Aorta (tissue), 5 donors: Measurements from ENCODE around the gene TP63. TPM values are rescaled to one million over a fixed set of nuclear protein-coding genes. Genes with fewer than 3 reads are reported as not detected.
A peak's percentile ranks its signal among the peaks of the same experiment; 100 is the strongest.

Experiments
- ATAC-seq: fragments of 200-7000 bp; cut with Tn5 transposase; one replicate; pipeline ENCODE4 v1.9.1; 2022; ENCODE audit warnings: moderate library complexity; ENCODE audit not compliant: low FRiP score
- DNase-seq, 2 donors: peaks; one replicate each; pipeline ENCODE4 v3.0.0-alpha.2; 2020
- H3K27ac ChIP-seq, 2 donors: one replicate each; pipeline ENCODE4 v1.5.1; 2013; ENCODE audit warnings: low read length in 2 of 2, mild to moderate bottlenecking in 2 of 2, moderate library complexity in 2 of 2, control low read depth in 1 of 2, inconsistent platforms in 1 of 2, low read depth in 1 of 2
- H3K27me3 ChIP-seq, 2 donors: one replicate each; pipeline ENCODE4 v1.6.1; 2013; ENCODE audit warnings: control low read depth in 1 of 2, low read length in 1 of 2, mild to moderate bottlenecking in 1 of 2, moderate library complexity in 1 of 2; ENCODE audit not compliant: insufficient read depth in 2 of 2, control insufficient read depth in 1 of 2
- H3K36me3 ChIP-seq, 2 donors: one replicate each; pipeline ENCODE4 v1.6.1; 2013; ENCODE audit warnings: control low read depth in 1 of 2, low read length in 1 of 2, mild to moderate bottlenecking in 1 of 2; ENCODE audit not compliant: insufficient read depth in 2 of 2, control insufficient read depth in 1 of 2
- H3K4me1 ChIP-seq, 2 donors: one replicate each; pipeline ENCODE4 v1.6.1; 2013; ENCODE audit warnings: low read length in 2 of 2, control low read depth in 1 of 2, mild to moderate bottlenecking in 1 of 2, moderate library complexity in 1 of 2; ENCODE audit not compliant: insufficient read depth in 2 of 2, control insufficient read depth in 1 of 2
- H3K4me3 ChIP-seq, 2 donors: one replicate each; pipeline ENCODE4 v1.5.1; 2013; ENCODE audit warnings: low read length in 2 of 2, control low read depth in 1 of 2, mild to moderate bottlenecking in 1 of 2
- H3K9me3 ChIP-seq: one replicate; pipeline ENCODE4 v1.6.1; 2013; ENCODE audit warnings: mild to moderate bottlenecking, low read length; ENCODE audit not compliant: control insufficient read depth
- WGBS, 2 donors: extraction: QIAGEN DNeasy Blood & Tissue Kit; methylation state at CpG; one replicate each; pipeline ENCODE4 v1.1.7; 2013; 5-methylcytosine and 5-hydroxymethylcytosine counted together
- intact Hi-C, 2 donors: fragments of 100-400 bp; cut with DNase I; formaldehyde crosslinking; loops; one replicate each; pipeline versions ENCODE4 v1.14.2 to v1.15.0; 2022
- polyA plus RNA-seq, 2 donors: library from polyadenylated mRNA; stranded (reverse); fragments of 200-250 nt; gene quantifications; one replicate each; pipeline ENCODE4 v1.2.3, GENCODE V29; 2013
- total RNA-seq, 2 donors: library from RNA; stranded (reverse); fragmentation: NEBNext Ultra II Directional; extraction: Animal tissue kit (Norgen Biotek cat#: 25700); gene quantifications; one replicate each; pipeline ENCODE4 v1.2.1, GENCODE V29; 2021
- donor health status: healthy with polysubstance abuse.
- donor health status: Bipolar disorder and iron deficiency.
- donor health status: DM: no; HTN: no; CAD: no.
- donor health status: DM: no; HTN: no; CAD: no.
- donor health status: DM: yes; HTN: yes; CAD: no.

Gene TP63
- total and polyA plus RNA-seq, 4 donors, result 0.03 to 0.72 (median 0.34) TPM

DNA sequence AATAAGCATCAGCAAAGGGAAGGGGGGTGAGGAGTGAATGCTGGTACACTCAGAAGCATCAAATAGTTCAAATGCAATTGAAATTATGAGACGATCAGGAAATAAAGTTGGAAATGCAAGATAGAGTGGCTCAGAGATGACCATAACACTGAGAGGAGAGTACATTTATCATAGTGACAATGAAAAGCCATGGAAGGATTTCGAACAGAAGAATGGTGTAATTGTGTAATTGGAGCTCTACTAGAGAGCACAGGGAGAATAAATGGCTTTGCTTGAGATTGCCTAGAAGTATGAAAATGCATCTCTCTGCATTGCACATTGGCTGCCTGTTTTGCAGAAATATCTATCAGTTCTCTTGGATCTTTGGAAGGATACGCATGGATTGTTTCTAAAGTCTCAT lies 163.3 kb downstream of the TP63 start:
- H3K36me3 ChIP-seq, result no peaks in the 10 kb centered on the region
- DNase-seq (no peak), ATAC-seq (no peak)
- no peak overlapping the region for H3K27ac ChIP-seq
- WGBS, 2 donors, result 82 to 83% methylated on average over 3 of the region's 3 CpGs
- H3K9me3 ChIP-seq, result no peaks in the 10 kb centered on the region
- no peaks in the 10 kb centered on the region for H3K27me3 ChIP-seq
- H3K4me1 ChIP-seq, result no peaks in the 10 kb centered on the region
- intact Hi-C loops, result no loop called here
- no peak overlapping the region for H3K4me3 ChIP-seq

DNA sequence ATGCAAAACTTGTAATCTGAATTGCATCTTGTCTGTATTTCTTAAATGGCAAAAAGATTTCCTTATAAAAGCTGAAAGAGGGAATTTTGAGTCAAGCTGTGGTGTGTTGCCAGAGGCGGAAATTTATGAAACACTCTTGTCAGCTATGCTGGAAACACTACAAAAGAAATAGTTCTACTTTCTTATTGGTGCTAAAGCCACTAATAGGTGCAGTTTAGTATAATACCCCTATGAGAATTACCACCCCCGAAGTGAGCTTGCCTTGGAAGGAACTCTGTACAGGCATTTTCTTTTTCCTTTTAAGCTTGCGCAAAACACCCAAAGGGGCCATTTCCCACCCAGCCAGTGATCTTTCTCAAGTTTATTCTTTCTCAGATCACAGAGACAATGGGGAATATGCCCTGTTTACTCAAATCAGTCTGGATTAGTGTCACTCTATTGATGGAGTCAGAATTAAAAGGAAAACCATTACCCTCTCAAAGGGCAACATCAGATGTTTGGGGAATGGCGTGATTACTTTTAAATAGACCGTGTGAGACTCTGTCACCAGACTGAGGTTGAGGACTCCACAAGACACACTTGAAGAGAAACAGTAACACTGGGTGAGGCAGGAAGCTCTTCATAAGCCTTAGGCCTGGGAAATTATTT lies 166.0 kb downstream of the TP63 start:
- intact Hi-C loops, result no loop called here
- 74 to 87% methylated on average over 5 of the region's 5 CpGs for WGBS, 2 donors
- ATAC-seq, result no peak

DNA sequence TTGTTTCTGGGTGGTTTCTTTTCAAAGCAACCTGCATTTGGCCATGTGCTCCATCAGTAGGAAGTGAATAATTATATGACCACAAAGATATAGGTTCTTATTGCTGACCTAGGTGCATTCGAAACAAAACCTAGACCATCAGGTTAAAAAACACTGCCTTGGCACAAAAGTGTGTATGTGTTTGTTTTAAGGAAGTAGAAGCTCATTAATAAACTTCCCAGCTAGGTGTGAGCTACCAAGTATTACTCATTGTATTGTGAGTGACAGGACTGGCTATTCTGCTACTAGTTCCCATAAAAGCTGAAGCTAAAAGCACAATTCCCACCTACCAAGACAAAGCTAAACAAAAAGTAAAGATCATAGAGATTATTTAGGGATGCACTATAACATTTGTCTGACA lies 168.2 kb downstream of the TP63 start:
- H3K27ac ChIP-seq, result no peak overlapping the region
- no peak overlapping the region for H3K4me3 ChIP-seq
- DNase-seq, result no peak
- no peaks in the 10 kb centered on the region for H3K9me3 ChIP-seq
- no peak for ATAC-seq
- intact Hi-C loops, result no loop called here
- H3K36me3 ChIP-seq, result no peaks in the 10 kb centered on the region
- H3K4me1 ChIP-seq, result no peaks in the 10 kb centered on the region
- H3K27me3 ChIP-seq, result no peaks in the 10 kb centered on the region
- 84 to 90% methylated on average over 1 of the region's 1 CpG for WGBS, 2 donors

More for the DNA sequence above, 166.0 kb downstream of the TP63 start:
- no peaks in the 10 kb centered on the region for H3K4me1 ChIP-seq
- no peaks in the 10 kb centered on the region for H3K9me3 ChIP-seq
- no peaks in the 10 kb centered on the region for H3K27me3 ChIP-seq
- H3K27ac ChIP-seq, result no peak overlapping the region
- H3K36me3 ChIP-seq, result no peaks in the 10 kb centered on the region
- no peak for DNase-seq
- H3K4me3 ChIP-seq, result no peak overlapping the region

DNA sequence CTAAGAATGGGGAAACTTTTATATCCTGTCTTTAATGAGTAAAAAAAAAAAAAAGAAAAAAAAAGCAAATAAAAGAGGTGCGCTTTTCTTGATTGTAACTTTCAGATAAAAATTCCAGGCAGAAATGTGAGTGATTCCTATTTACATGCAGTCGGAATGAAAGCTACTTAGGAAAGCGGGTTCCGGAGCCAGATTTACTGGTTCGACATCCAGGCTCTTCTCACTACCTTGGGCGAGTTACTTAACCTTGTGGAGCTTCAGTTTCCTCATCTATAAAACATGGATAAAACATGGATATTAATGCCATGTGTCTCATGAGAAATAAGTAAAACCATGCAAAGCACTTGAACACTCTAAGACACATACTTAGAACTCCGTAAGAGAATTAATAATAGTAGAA lies 169.2 kb downstream of the TP63 start:
- no peaks in the 10 kb centered on the region for H3K9me3 ChIP-seq
- no peak for ATAC-seq

DNA sequence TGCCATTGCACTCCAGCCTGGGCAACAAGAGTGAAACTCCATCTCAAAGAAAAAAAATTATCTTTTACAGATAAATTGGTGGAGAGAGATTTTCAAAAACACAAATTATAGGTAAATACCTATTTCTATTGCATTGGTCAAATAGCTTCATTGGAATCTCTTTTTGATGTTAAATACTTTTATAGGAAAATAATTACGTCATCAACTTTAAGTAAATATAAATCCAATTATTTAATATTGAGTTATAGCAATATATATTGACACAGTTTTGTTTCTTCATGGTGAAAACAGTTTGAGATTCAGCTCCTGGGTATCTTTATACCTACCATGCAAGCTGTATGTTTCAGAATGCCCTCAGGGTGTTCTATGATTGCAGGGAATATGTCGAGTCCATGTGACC lies 172.1 kb downstream of the TP63 start:
- 94% methylated on average over 2 of the region's 2 CpGs for WGBS, 2 donors
- no peaks in the 10 kb centered on the region for H3K9me3 ChIP-seq
- H3K36me3 ChIP-seq, result no peaks in the 10 kb centered on the region
- no peaks in the 10 kb centered on the region for H3K27me3 ChIP-seq
- H3K27ac ChIP-seq, result no peak overlapping the region
- intact Hi-C loops, result no loop called here
- ATAC-seq (no peak), DNase-seq (no peak)
- no peak overlapping the region for H3K4me3 ChIP-seq
- H3K4me1 ChIP-seq, result no peaks in the 10 kb centered on the region

More for the DNA sequence above, 169.2 kb downstream of the TP63 start:
- H3K4me3 ChIP-seq, result no peak overlapping the region
- no peaks in the 10 kb centered on the region for H3K4me1 ChIP-seq
- H3K36me3 ChIP-seq, result no peaks in the 10 kb centered on the region
- no peaks in the 10 kb centered on the region for H3K27me3 ChIP-seq
- 94 to 96% methylated on average over 7 of the region's 7 CpGs for WGBS, 2 donors
- intact Hi-C loops, result no loop called here
- DNase-seq, result no peak
- H3K27ac ChIP-seq, result no peak overlapping the region

DNA sequence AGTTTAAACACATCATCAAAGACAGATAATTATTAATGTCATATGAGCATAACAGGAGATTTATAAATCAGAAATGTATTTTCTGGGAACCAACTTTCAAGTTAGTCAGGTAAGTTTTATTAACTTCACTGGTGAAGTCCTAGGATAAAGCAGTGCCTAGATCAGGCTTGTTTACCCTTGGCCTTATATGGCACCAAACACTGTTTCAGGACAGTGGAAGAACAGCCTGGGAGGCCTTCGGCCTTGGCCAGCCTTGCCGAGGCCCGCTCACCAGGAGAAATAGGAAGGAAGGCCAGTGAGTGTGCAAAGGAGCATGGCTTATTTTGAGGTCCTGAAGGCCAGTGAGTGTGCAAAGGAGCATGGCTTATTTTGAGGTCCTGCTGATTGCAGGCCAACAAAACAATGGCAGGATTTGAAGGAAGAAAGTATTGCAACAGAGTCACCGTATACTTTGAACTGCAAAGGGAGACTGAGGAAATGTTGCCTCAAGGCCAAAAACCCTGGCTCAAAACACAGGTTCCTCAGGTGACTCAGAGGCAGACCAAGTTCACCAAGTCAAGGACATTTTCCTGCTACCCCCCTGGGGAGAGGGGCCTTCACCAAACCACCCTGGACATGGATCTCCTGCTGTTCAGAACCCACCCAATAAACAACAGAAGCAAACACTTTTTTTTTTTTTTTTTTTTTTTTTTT lies 174.3 kb downstream of the TP63 start:
- DNase-seq, result no peak
- no peak overlapping the region for H3K4me3 ChIP-seq
- no peaks in the 10 kb centered on the region for H3K36me3 ChIP-seq
- H3K27me3 ChIP-seq, result no peaks in the 10 kb centered on the region
- H3K9me3 ChIP-seq, result no peaks in the 10 kb centered on the region
- intact Hi-C loops, result no loop called here
- H3K27ac ChIP-seq, result no peak overlapping the region
- no peaks in the 10 kb centered on the region for H3K4me1 ChIP-seq
- no peak for ATAC-seq
- WGBS, 2 donors, result 85 to 89% methylated on average over 4 of the region's 4 CpGs

DNA sequence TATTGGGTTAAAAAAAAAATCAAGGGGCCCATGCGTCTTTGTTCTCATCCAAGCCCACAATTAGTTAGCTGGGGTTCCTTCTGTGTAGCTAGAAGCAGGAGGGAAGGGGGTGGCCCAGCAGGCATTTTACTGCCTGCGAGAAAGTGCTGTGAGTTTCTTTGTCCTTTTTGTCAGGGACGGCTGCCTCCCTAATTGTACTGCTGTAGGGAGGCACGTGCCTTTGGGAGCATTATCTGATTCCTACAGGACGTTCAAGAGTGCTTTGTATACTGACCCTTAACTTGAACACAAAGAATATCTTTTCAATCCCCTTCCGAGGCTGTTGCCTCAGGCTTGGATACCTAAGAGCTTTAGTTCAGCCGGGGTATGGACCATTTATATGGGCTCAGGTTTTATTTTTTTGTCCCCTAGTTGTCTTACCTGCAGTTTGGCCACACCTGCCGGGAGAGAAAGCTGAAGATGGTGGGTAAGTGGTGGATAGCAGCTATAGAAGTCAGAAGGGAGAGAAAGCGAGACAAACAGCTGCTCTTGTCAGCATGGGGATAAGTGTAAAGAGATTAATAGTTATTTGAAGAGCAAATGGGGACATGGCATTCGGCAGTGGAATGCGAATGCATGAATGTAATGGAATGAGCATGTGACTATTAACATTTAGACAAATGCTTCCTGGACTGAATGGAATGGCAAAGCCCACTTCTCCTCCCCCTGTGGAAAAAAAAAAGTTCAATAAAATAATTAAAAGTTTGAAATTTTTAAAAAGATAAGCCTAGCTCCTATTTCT lies 175.2 kb downstream of the TP63 start:
- Histone ChIP-seq H3K4me1 (no peaks in the 10 kb centered on the region), H3K27me3 (no peaks in the 10 kb centered on the region), H3K36me3 (no peaks in the 10 kb centered on the region), H3K4me3 (no peak overlapping the region), H3K9me3 (no peaks in the 10 kb centered on the region), H3K27ac (no peak overlapping the region)
- intact Hi-C loops, result no loop called here
- no peak for ATAC-seq
- no peak for DNase-seq
- WGBS, 2 donors, result 66 to 71% methylated on average over 11 of the region's 11 CpGs

DNA sequence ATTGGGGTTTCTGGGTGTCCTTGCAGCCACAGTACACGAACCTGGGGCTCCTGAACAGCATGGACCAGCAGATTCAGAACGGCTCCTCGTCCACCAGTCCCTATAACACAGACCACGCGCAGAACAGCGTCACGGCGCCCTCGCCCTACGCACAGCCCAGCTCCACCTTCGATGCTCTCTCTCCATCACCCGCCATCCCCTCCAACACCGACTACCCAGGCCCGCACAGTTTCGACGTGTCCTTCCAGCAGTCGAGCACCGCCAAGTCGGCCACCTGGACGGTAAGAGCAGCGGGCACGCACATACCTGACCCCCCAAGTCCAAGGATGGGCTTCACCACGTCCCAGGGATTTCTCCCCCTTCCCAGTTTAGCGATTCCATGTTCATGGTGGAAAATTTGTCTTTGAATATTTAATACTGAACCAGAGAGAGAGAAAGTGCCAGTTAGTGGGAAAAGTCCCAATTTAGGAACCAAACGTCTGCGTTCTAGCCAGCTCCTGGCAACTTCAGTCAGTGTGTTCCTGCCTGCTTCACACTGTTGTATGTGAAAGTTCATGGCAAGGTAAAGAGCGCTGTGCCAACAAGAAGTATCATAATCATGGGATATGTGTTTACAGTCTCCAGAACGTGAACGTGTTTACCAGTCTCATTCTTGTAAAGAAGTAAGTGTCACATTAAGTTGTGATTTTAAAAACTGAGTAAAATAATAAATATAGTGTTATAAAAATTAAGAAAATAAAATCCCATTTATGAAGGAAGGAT lies 177.2 kb downstream of the TP63 start:
- no peaks in the 10 kb centered on the region for H3K9me3 ChIP-seq
- no peak overlapping the region for H3K27ac ChIP-seq
- 90 to 93% methylated on average over 29 of the region's 29 CpGs for WGBS, 2 donors
- H3K36me3 ChIP-seq, result no peaks in the 10 kb centered on the region
- ATAC-seq (no peak), DNase-seq (peak in 1 of 2 donors; percentile 72)
- no peaks in the 10 kb centered on the region for H3K27me3 ChIP-seq
- no peaks in the 10 kb centered on the region for H3K4me1 ChIP-seq
- intact Hi-C loops, result no loop called here
- H3K4me3 ChIP-seq, result no peak overlapping the region
